Measurements from ENCODE around the gene TC2N. TPM values are rescaled to one million over a fixed set of nuclear protein-coding genes. Genes with fewer than 3 reads are reported as not detected.
"Not testable (repeated sequence)": the region's sequence is repeated elsewhere in the genome, so short reads cannot be mapped to it uniquely, and the experiment has no call there.

Gene TC2N
- 10 to 100 TPM in 2 of 4 donors, 1 to 10 TPM in 2; 4.2 to 23.9 (median 12.9) TPM for polyA plus RNA-seq (ENCODE audit: insufficient read length in 4 of 4)

GRCh38 chr14:91867316-91867988 is at the start of gene TC2N:
TC2N (minus strand) TSS chr14:91867536; CDS start chr14:91813769, 53,767 bp downstream.
- DNase-seq (ENCODE audit: low read depth in 4 of 4, low spot score in 3 of 4): no peak

GRCh38 chr14:91912035-91912434 is 44.7 kb upstream of the TC2N start:
- DNase-seq (ENCODE audit: low read depth in 4 of 4, low spot score in 3 of 4): no peak

GRCh38 chr14:91911474-91912032 is 44.2 kb upstream of the TC2N start:
- DNase-seq (ENCODE audit: low read depth in 4 of 4, low spot score in 3 of 4): no peak

- no peak for DNase-seq (ENCODE audit: low read depth in 4 of 4, low spot score in 3 of 4)
Measured at GRCh38 chr14:91910196-91910595, 42.9 kb upstream of the TC2N start.

GRCh38 chr14:91906374-91906773 is 39.0 kb upstream of the TC2N start:
- DNase-seq (ENCODE audit: low read depth in 4 of 4, low spot score in 3 of 4): no peak

GRCh38 chr14:91904956-91905645 is 37.8 kb upstream of the TC2N start:
- DNase-seq (ENCODE audit: low read depth in 4 of 4, low spot score in 3 of 4): no peak

GRCh38 chr14:91904483-91904882 is 37.1 kb upstream of the TC2N start:
- DNase-seq (ENCODE audit: low read depth in 4 of 4, low spot score in 3 of 4): no peak

- no peak for DNase-seq (ENCODE audit: low read depth in 4 of 4, low spot score in 3 of 4)
Measured at GRCh38 chr14:91903070-91903469, 35.7 kb upstream of the TC2N start.

- no peak for DNase-seq (ENCODE audit: low read depth in 4 of 4, low spot score in 3 of 4)
Measured at GRCh38 chr14:91902336-91902735, 35.0 kb upstream of the TC2N start.

GRCh38 chr14:91901449-91902226 is 34.3 kb upstream of the TC2N start:
- DNase-seq (ENCODE audit: low read depth in 4 of 4, low spot score in 3 of 4): no peak

GRCh38 chr14:91899806-91900205 is 32.5 kb upstream of the TC2N start:
- no peak for DNase-seq (ENCODE audit: low read depth in 4 of 4, low spot score in 3 of 4)

- DNase-seq (ENCODE audit: low read depth in 4 of 4, low spot score in 3 of 4): no peak
Measured at GRCh38 chr14:91899213-91899612, 31.9 kb upstream of the TC2N start.

- no peak for DNase-seq (ENCODE audit: low read depth in 4 of 4, low spot score in 3 of 4)
Measured at GRCh38 chr14:91898372-91898771, 31.0 kb upstream of the TC2N start.

- DNase-seq (ENCODE audit: low read depth in 4 of 4, low spot score in 3 of 4): not testable (repeated sequence)
Measured at GRCh38 chr14:91897716-91898115, 30.4 kb upstream of the TC2N start.

GRCh38 chr14:91897106-91897701 is 29.9 kb upstream of the TC2N start:
- DNase-seq (ENCODE audit: low read depth in 4 of 4, low spot score in 3 of 4): no peak

GRCh38 chr14:91896419-91896818 is 29.1 kb upstream of the TC2N start:
- no peak for DNase-seq (ENCODE audit: low read depth in 4 of 4, low spot score in 3 of 4)

GRCh38 chr14:91893669-91894068 is 26.3 kb upstream of the TC2N start:
- no peak for DNase-seq (ENCODE audit: low read depth in 4 of 4, low spot score in 3 of 4)

- DNase-seq (ENCODE audit: low read depth in 4 of 4, low spot score in 3 of 4): no peak
Measured at GRCh38 chr14:91893007-91893406, 25.7 kb upstream of the TC2N start.

- DNase-seq (ENCODE audit: low read depth in 4 of 4, low spot score in 3 of 4): no peak
Measured at GRCh38 chr14:91891721-91892220, 24.4 kb upstream of the TC2N start.

GRCh38 chr14:91891101-91891500 is 23.8 kb upstream of the TC2N start:
- DNase-seq (ENCODE audit: low read depth in 4 of 4, low spot score in 3 of 4): no peak

Measured in left renal pelvis (tissue), 4 donors.